Suprapubic skin (tissue), 4 donors: ENCODE measurements around the gene POLD3. TPM values are rescaled to one million over a fixed set of nuclear protein-coding genes. Genes with fewer than 3 reads are reported as not detected.

ENCODE experiments used
- DNase-seq, 2 donors: peaks; one replicate each; pipeline ENCODE4 v3.0.0-alpha.2; 2019; ENCODE audit warnings: low spot score in 2 of 2
- H3K27ac ChIP-seq: fragments of 200-600 bp; sonication (generic); one replicate; pipeline ENCODE4 v1.5.1; 2019
- H3K27me3 ChIP-seq: fragments of 200-600 bp; sonication (generic); one replicate; pipeline ENCODE4 v1.5.1; 2019
- H3K36me3 ChIP-seq: fragments of 200-600 bp; sonication (generic); one replicate; pipeline ENCODE4 v1.5.1; 2019
- H3K4me1 ChIP-seq: fragments of 200-600 bp; sonication (generic); one replicate; pipeline ENCODE4 v1.5.1; 2019
- H3K4me3 ChIP-seq: fragments of 200-600 bp; sonication (generic); one replicate; pipeline ENCODE4 v1.5.1; 2019; ENCODE audit warnings: mild to moderate bottlenecking
- H3K9me3 ChIP-seq: fragments of 200-600 bp; sonication (generic); one replicate; pipeline ENCODE4 v1.5.1; 2019
- CTCF ChIP-seq, 2 donors: fragments of 200-600 bp in 1 of 2; fragments of 450-650 bp in 1 of 2; sonication (generic) in 1 of 2; IDR thresholded peaks; one replicate each; pipeline ENCODE4 v1.5.1; 2016 to 2019; ENCODE audit warnings: antibody characterized with exemption in 2 of 2, mild to moderate bottlenecking in 1 of 2, moderate library complexity in 1 of 2
- EP300 ChIP-seq: sonication (generic); formaldehyde crosslinking; IDR thresholded peaks from one replicate; pipeline ENCODE4 v1.6.1; 2017; ENCODE audit warnings: antibody characterized with exemption
- POLR2A ChIP-seq, 2 donors: fragments of 450-650 bp; IDR thresholded peaks; one replicate each; pipeline ENCODE4 v1.6.1; 2017; ENCODE audit warnings: antibody characterized with exemption in 2 of 2, mild to moderate bottlenecking in 2 of 2, moderate library complexity in 2 of 2
- POLR2AphosphoS5 ChIP-seq, 3 donors: sonication (generic); formaldehyde crosslinking; IDR thresholded peaks; one replicate each; pipeline ENCODE4 v1.6.1; 2017; ENCODE audit warnings: antibody characterized with exemption in 3 of 3
- WGBS: methylation state at CpG from one replicate; pipeline ENCODE4 v1.1.5; 2018; 5-methylcytosine and 5-hydroxymethylcytosine counted together
- total RNA-seq, 4 donors: library from RNA; depleted of rRNA; stranded (reverse); fragments of >200 nt; gene quantifications; one replicate each; pipeline ENCODE4 v1.1.0, GENCODE V29; 2016

Gene POLD3
- total RNA-seq, 4 donors from 2014 or later = 10.9 to 26.6 (median 14.7) TPM

- no peak for DNase-seq
- no peak overlapping the region for H3K27ac ChIP-seq
- H3K36me3 ChIP-seq = peaks cover 57% of the 10 kb centered on the region
Measured at GRCh38 chr11:74615988-74616387, 23.6 kb downstream of the POLD3 start.

GRCh38 chr11:74620531-74620930 lies 28.1 kb downstream of the POLD3 start:
- Histone ChIP-seq H3K36me3 (peaks cover 45% of the 10 kb centered on the region), H3K27ac (no peak overlapping the region), H3K4me1 (no peaks in the 10 kb centered on the region), H3K9me3 (no peaks in the 10 kb centered on the region), H3K27me3 (no peaks in the 10 kb centered on the region), H3K4me3 (no peak overlapping the region)
- no peak for DNase-seq
- TF ChIP-seq POLR2AphosphoS5 (IDR thresholded peaks at IDR 0.05) = no peak
- no peak for TF ChIP-seq EP300
- TF ChIP-seq CTCF (IDR thresholded peaks at IDR 0.05) = no peak
- TF ChIP-seq POLR2A (IDR thresholded peaks at IDR 0.05) = no peak
- WGBS = 88% methylated on average over 2 of the region's 2 CpGs

More at GRCh38 chr11:74615988-74616387, 23.6 kb downstream of the POLD3 start:
- WGBS = 90% methylated on average over 3 of the region's 3 CpGs
- H3K9me3 ChIP-seq = no peaks in the 10 kb centered on the region
- TF ChIP-seq EP300 (no peak), CTCF (IDR thresholded peaks at IDR 0.05) (no peak), POLR2A (IDR thresholded peaks at IDR 0.05) (no peak), POLR2AphosphoS5 (IDR thresholded peaks at IDR 0.05) (no peak)
- no peak overlapping the region for H3K4me3 ChIP-seq
- H3K4me1 ChIP-seq = peaks cover 13% of the 10 kb centered on the region
- no peaks in the 10 kb centered on the region for H3K27me3 ChIP-seq

- Histone ChIP-seq H3K27me3 (no peaks in the 10 kb centered on the region), H3K4me1 (no peaks in the 10 kb centered on the region), H3K27ac (no peak overlapping the region), H3K4me3 (no peak overlapping the region), H3K9me3 (no peaks in the 10 kb centered on the region), H3K36me3 (peaks cover 19% of the 10 kb centered on the region)
- DNase-seq = no peak
- TF ChIP-seq POLR2AphosphoS5 (IDR thresholded peaks at IDR 0.05) (no peak), POLR2A (IDR thresholded peaks at IDR 0.05) (no peak), CTCF (IDR thresholded peaks at IDR 0.05) (no peak), EP300 (no peak)
- 90% methylated on average over 4 of the region's 4 CpGs for WGBS
Measured at GRCh38 chr11:74626130-74626529, 33.7 kb downstream of the POLD3 start.

GRCh38 chr11:74626604-74627003 lies 34.2 kb downstream of the POLD3 start:
- TF ChIP-seq CTCF (IDR thresholded peaks at IDR 0.05) = no peak
- no peak for TF ChIP-seq POLR2A (IDR thresholded peaks at IDR 0.05)
- TF ChIP-seq EP300 = no peak
- no peak for TF ChIP-seq POLR2AphosphoS5 (IDR thresholded peaks at IDR 0.05)
- WGBS = 96% methylated on average over 5 of the region's 5 CpGs
- peaks cover 18% of the 10 kb centered on the region for H3K36me3 ChIP-seq

GRCh38 chr11:74627381-74627780 lies 35.0 kb downstream of the POLD3 start:
- DNase-seq = no peak
- no peaks in the 10 kb centered on the region for H3K4me1 ChIP-seq
- no peaks in the 10 kb centered on the region for H3K27me3 ChIP-seq
- TF ChIP-seq CTCF (IDR thresholded peaks at IDR 0.05) = no peak
- no peak for TF ChIP-seq POLR2A (IDR thresholded peaks at IDR 0.05)
- no peak for TF ChIP-seq EP300
- TF ChIP-seq POLR2AphosphoS5 (IDR thresholded peaks at IDR 0.05) = no peak
- 92% methylated on average over 3 of the region's 3 CpGs for WGBS
- no peak overlapping the region for H3K27ac ChIP-seq
- H3K9me3 ChIP-seq = no peaks in the 10 kb centered on the region
- peaks cover 18% of the 10 kb centered on the region for H3K36me3 ChIP-seq
- no peak overlapping the region for H3K4me3 ChIP-seq

More at GRCh38 chr11:74626604-74627003, 34.2 kb downstream of the POLD3 start:
- H3K27me3 ChIP-seq = no peaks in the 10 kb centered on the region
- H3K4me1 ChIP-seq = no peaks in the 10 kb centered on the region
- DNase-seq = no peak
- no peaks in the 10 kb centered on the region for H3K9me3 ChIP-seq
- no peak overlapping the region for H3K4me3 ChIP-seq
- no peak overlapping the region for H3K27ac ChIP-seq
